GM10266 (cell line): Measurements from ENCODE around the gene KAT2B.

Experiments
- DNase-seq: peaks from one replicate; pipeline ENCODE4 v3.0.0; 2012; ENCODE audit errors: extremely low spot score
- TF ChIP-seq, protein P1 (sequence below): IDR thresholded peaks from 2 replicates; pipeline ENCODE4 v1.5.1; 2012; ENCODE audit warnings: mild to moderate bottlenecking, low read depth; ENCODE audit not compliant: control insufficient read depth, insufficient read depth; ENCODE audit errors: missing control alignments

The KAT2B gene

GRCh38 chr3:20074226-20075063, 34.2 kb downstream of the KAT2B start:
- TF ChIP-seq, protein P1, sequence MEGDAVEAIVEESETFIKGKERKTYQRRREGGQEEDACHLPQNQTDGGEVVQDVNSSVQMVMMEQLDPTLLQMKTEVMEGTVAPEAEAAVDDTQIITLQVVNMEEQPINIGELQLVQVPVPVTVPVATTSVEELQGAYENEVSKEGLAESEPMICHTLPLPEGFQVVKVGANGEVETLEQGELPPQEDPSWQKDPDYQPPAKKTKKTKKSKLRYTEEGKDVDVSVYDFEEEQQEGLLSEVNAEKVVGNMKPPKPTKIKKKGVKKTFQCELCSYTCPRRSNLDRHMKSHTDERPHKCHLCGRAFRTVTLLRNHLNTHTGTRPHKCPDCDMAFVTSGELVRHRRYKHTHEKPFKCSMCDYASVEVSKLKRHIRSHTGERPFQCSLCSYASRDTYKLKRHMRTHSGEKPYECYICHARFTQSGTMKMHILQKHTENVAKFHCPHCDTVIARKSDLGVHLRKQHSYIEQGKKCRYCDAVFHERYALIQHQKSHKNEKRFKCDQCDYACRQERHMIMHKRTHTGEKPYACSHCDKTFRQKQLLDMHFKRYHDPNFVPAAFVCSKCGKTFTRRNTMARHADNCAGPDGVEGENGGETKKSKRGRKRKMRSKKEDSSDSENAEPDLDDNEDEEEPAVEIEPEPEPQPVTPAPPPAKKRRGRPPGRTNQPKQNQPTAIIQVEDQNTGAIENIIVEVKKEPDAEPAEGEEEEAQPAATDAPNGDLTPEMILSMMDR = no peak

DNA sequence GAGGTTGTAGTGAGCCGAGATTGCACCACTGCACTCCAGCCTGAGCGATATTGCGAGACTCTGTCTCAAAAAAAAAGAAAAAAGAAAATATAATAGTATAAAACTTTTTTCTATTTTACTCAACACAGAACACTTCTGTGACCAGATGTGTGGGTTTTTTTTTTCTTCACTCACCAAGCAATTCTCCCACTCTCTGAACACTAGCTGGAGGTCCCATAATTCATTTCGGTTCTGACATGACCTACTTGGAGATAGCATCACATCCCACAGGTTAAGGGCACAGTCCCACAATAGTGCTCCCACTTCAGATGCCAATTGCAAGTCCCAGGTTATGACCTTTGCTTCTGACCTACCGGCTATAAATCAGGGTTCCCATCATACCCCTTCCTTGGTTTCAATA, 35.0 kb downstream of the KAT2B start:
- DNase-seq = no peak
- TF ChIP-seq, protein P1 = no peak

More at GRCh38 chr3:20074226-20075063, 34.2 kb downstream of the KAT2B start:
- no peak for DNase-seq

- TF ChIP-seq, protein P1 = no peak
- no peak for DNase-seq
Measured at GRCh38 chr3:20076296-20076997, 36.2 kb downstream of the KAT2B start.

GRCh38 chr3:20077068-20077467, 36.8 kb downstream of the KAT2B start:
- no peak for DNase-seq
- TF ChIP-seq, protein P1 = no peak

DNA sequence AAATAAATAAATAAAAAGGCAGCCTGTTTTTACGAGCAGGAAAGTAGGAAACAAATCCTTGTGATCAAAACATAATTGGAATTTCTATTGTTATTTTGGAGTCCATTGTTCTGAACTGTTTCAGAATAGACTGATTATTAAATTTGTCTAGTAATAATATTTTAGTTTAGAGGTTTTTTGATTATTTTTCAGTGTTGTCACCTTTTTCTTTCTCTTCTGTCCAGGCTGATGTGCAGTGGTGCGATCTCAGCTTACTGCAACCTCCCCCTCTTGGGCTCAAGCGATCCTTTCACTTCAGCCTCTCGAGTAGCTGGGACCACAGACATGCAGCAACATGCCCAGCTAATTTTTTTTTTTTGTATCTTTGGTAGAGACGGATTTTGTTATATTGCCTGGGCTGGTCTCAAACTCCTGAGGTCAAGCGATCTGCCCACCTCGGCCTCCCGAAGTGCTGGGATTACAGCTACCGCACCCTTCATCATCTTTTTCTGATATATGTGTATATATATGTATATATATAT, 38.0 kb downstream of the KAT2B start:
- no peak for DNase-seq

GRCh38 chr3:20079621-20080020, 39.4 kb downstream of the KAT2B start:
- TF ChIP-seq, protein P1 = no peak
- no peak for DNase-seq

More for the DNA sequence above, 38.0 kb downstream of the KAT2B start:
- TF ChIP-seq, protein P1 = no peak
